Bronchial epithelial cell (primary cell): ENCODE results near the gene POMT1. TPM values are rescaled to one million over a fixed set of nuclear protein-coding genes. Genes with fewer than 3 reads are reported as not detected.
"Not testable (repeated sequence)": the region's sequence is repeated elsewhere in the genome, so short reads cannot be mapped to it uniquely, and the experiment has no call there.

Experiments used
- DNase-seq: peaks from one replicate; pipeline ENCODE4 v3.0.0-alpha.2; 2010; ENCODE audit warnings: low read depth
- FAIRE-seq: peaks from 2 replicates; lab custom pipeline; 2011; peaks lifted over from hg19 to GRCh38; lab: Jason Lieb, UNC
- H3K27me3 ChIP-seq: 2 replicates; pipeline ENCODE4 v1.5.1; 2011; ENCODE audit warnings: low read length; ENCODE audit not compliant: control insufficient read depth, insufficient read depth
- H3K36me3 ChIP-seq: 2 replicates; pipeline ENCODE4 v1.5.1; 2011; ENCODE audit warnings: low read length; ENCODE audit not compliant: control insufficient read depth, insufficient read depth
- H3K4me3 ChIP-seq: 2 replicates; pipeline ENCODE4 v1.5.1; 2011; ENCODE audit warnings: mild to moderate bottlenecking, low read depth, low read length, control low read depth
- CTCF ChIP-seq: IDR thresholded peaks from 2 replicates; pipeline ENCODE4 v1.5.1; 2011; ENCODE audit warnings: mild to moderate bottlenecking, moderate library complexity, low read length, control low read depth, inconsistent platforms; ENCODE audit not compliant: insufficient read depth, severe bottlenecking
- total RNA-seq: library from RNA; depleted of rRNA; stranded (reverse); fragments of >200 nt; gene quantifications from 2 replicates; pipeline ENCODE4 v1.2.1, GENCODE V29; 2014

POMT1 gene
- total RNA-seq, 1 donor from 2014 or later: 13.7 TPM

GRCh38 chr9:131539223-131539923 lies 36.7 kb downstream of the POMT1 start:
- Histone ChIP-seq H3K27me3 (no peaks in the 10 kb centered on the region), H3K36me3 (no peaks in the 10 kb centered on the region), H3K4me3 (no peak overlapping the region)
- DNase-seq (no peak), FAIRE-seq (no peak)
- TF ChIP-seq CTCF: no peak

- Histone ChIP-seq H3K27me3 (peaks cover 19% of the 10 kb centered on the region), H3K4me3 (no peak overlapping the region), H3K36me3 (no peaks in the 10 kb centered on the region)
- TF ChIP-seq CTCF: no peak
- FAIRE-seq (no peak), DNase-seq (no peak)
Measured at GRCh38 chr9:131543141-131543540, 40.4 kb downstream of the POMT1 start.

- TF ChIP-seq CTCF: no peak
- DNase-seq (no peak), FAIRE-seq (no peak)
- Histone ChIP-seq H3K27me3 (peaks cover 19% of the 10 kb centered on the region), H3K4me3 (no peak within 1 kb of the TSS), H3K36me3 (no peaks in the 10 kb centered on the region)
Measured at GRCh38 chr9:131545003-131545785, 42.5 kb downstream of the POMT1 start, which contains the start of gene PRRT1B. Gene PRRT1B, plus strand, starts transcription at chr9:131545523. Its CDS starts 93 bp downstream, at chr9:131545616.

- Histone ChIP-seq H3K27me3 (peaks cover 19% of the 10 kb centered on the region), H3K36me3 (no peaks in the 10 kb centered on the region), H3K4me3 (no peak overlapping the region)
- no peak for FAIRE-seq
- TF ChIP-seq CTCF: no peak
- no peak for DNase-seq
Measured at GRCh38 chr9:131545786-131546335, 43.1 kb downstream of the POMT1 start.

GRCh38 chr9:131546336-131547084 lies 43.8 kb downstream of the POMT1 start:
- DNase-seq: no peak
- peaks cover 19% of the 10 kb centered on the region for H3K27me3 ChIP-seq
- no peak for FAIRE-seq
- TF ChIP-seq CTCF: no peak
- H3K36me3 ChIP-seq: no peaks in the 10 kb centered on the region
- no peak overlapping the region for H3K4me3 ChIP-seq

GRCh38 chr9:131549186-131549585 lies 46.5 kb downstream of the POMT1 start:
- not testable (repeated sequence) for H3K36me3 ChIP-seq, FAIRE-seq, DNase-seq, H3K4me3 ChIP-seq
- H3K27me3 ChIP-seq: peaks cover 19% of the 10 kb centered on the region

- FAIRE-seq, DNase-seq, H3K36me3 ChIP-seq, H3K4me3 ChIP-seq: not testable (repeated sequence)
- peaks cover 14% of the 10 kb centered on the region for H3K27me3 ChIP-seq
Measured at GRCh38 chr9:131550465-131550864, 47.7 kb downstream of the POMT1 start.
